GM10266 (cell line): ENCODE measurements around the gene CENPK.

Source experiments
- DNase-seq: peaks from one replicate; pipeline ENCODE4 v3.0.0; 2012; ENCODE audit errors: extremely low spot score
- TF ChIP-seq, protein P1 (sequence below): IDR thresholded peaks from 2 replicates; pipeline ENCODE4 v1.5.1; 2012; ENCODE audit warnings: mild to moderate bottlenecking, low read depth; ENCODE audit not compliant: control insufficient read depth, insufficient read depth; ENCODE audit errors: missing control alignments

The CENPK gene

DNA sequence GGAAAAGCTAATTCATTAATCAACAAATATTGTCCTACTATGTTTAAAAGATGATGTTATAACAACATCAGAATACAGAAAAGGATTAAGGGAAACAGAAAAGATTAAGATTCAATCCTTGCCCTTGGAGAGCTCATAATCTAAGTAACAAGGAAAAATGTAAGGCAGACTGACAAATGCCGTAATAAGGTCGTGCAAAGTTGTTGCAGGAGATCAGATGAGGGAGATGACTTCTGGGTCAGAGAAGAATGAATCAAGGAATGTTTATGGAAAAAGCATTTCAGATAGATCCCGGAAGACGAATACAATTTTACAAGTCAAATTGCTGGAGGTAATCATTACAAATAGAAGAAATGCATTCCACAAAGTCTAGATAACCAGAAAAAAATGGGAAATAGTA, 87.6 kb downstream of the CENPK start:
- TF ChIP-seq, protein P1, sequence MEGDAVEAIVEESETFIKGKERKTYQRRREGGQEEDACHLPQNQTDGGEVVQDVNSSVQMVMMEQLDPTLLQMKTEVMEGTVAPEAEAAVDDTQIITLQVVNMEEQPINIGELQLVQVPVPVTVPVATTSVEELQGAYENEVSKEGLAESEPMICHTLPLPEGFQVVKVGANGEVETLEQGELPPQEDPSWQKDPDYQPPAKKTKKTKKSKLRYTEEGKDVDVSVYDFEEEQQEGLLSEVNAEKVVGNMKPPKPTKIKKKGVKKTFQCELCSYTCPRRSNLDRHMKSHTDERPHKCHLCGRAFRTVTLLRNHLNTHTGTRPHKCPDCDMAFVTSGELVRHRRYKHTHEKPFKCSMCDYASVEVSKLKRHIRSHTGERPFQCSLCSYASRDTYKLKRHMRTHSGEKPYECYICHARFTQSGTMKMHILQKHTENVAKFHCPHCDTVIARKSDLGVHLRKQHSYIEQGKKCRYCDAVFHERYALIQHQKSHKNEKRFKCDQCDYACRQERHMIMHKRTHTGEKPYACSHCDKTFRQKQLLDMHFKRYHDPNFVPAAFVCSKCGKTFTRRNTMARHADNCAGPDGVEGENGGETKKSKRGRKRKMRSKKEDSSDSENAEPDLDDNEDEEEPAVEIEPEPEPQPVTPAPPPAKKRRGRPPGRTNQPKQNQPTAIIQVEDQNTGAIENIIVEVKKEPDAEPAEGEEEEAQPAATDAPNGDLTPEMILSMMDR, result no peak

DNA sequence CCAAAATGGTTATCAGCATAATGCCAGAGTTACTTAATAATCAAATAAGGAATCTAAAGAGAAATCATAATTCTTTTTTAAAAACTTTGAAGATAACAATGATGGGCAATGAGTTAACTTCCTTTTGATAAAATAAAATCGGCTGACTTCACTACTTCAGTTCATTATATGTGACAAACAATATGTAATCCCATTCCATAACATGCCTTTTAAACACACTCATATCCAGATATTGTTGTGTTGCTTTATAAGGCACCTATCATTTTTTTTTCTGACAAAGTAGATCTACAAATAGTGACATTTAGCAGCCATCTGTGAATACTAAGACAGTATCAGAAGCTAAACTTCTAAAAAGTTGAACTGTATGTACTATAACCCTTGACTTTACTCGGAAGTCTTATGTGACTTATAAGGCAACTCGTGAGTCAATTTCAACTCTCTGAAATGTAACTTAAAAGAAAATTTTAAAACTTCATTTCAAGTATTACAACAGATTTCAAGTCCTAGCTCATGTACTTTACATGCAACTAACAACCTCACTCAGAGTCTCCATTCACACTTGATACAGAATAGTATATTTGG, 88.7 kb downstream of the CENPK start:
- DNase-seq, result no peak
- TF ChIP-seq, protein P1, result no peak

More for the DNA sequence above, 87.6 kb downstream of the CENPK start:
- DNase-seq, result no peak

DNA sequence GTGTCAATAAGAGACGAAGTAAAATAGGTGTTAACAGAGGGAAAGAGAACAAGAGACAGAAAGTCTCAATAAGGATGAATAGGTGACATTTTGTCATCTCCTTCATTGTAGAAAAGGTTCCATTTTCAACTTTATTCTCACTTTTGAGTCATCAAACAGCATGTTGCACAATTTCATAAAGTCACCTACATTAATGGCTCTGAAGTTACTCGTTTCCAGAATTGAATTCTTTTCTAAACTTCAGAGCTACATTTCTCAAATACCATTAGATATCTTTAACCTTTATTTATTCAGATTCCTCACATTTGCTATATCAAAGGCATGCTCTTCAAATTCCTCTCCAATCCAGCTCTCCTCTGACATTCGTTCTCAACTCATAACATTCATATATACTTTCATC, 94.3 kb downstream of the CENPK start:
- DNase-seq, result no peak
- TF ChIP-seq, protein P1, result no peak
